Erythroblast (primary cell): Measurements from ENCODE around the gene WFDC1.

Experiments used
- DNase-seq, 2 experiments: peaks; one replicate each; lab custom pipeline; 2025; lab: John Stamatoyannopoulos, UW
- GATA1 ChIP-seq: IDR thresholded peaks from 2 replicates; pipeline ENCODE4 v1.6.1; 2011; ENCODE audit warnings: low read depth, mild to moderate bottlenecking, control low read depth, low read length, moderate library complexity
- POLR2A ChIP-seq: IDR thresholded peaks from 2 replicates; pipeline ENCODE4 v1.6.1; 2011; ENCODE audit warnings: mild to moderate bottlenecking, low read length

WFDC1 gene

GRCh38 chr16:84367297-84367680 lies 72.6 kb downstream of the WFDC1 start:
- TF ChIP-seq GATA1, result no peak
- DNase-seq, result no peak

GRCh38 chr16:84367750-84368307 lies 73.2 kb downstream of the WFDC1 start:
- no peak for DNase-seq
- TF ChIP-seq GATA1 (no peak), POLR2A (no peak)

GRCh38 chr16:84368308-84368996 lies 73.8 kb downstream of the WFDC1 start, which contains the start of gene ATP2C2:
Gene ATP2C2, plus strand, starts transcription at chr16:84368538. Its CDS starts 78 bp downstream, at chr16:84368616.
- no peak for DNase-seq
- TF ChIP-seq GATA1 (no peak), POLR2A (no peak)

- DNase-seq, result no peak
- TF ChIP-seq POLR2A (no peak), GATA1 (no peak)
These were observed 74.4 kb downstream of the WFDC1 start for GRCh38 chr16:84369105-84369504.

GRCh38 chr16:84369938-84370627 lies 75.4 kb downstream of the WFDC1 start:
- TF ChIP-seq POLR2A, result no peak
- no peak for TF ChIP-seq GATA1
- DNase-seq, result no peak

- TF ChIP-seq GATA1 (no peak), POLR2A (no peak)
- DNase-seq, result no peak
These were observed 76.3 kb downstream of the WFDC1 start for GRCh38 chr16:84370723-84371552.

- no peak for DNase-seq
- TF ChIP-seq GATA1, result no peak
- TF ChIP-seq POLR2A, result no peak
These were observed 76.8 kb downstream of the WFDC1 start for GRCh38 chr16:84371553-84371865.

- no peak for DNase-seq
- TF ChIP-seq POLR2A, result no peak
- TF ChIP-seq GATA1, result no peak
These were observed 79.3 kb downstream of the WFDC1 start for GRCh38 chr16:84373907-84374489.

GRCh38 chr16:84378099-84378498 lies 83.4 kb downstream of the WFDC1 start:
- no peak for DNase-seq
- TF ChIP-seq POLR2A (no peak), GATA1 (no peak)

GRCh38 chr16:84378567-84378966 lies 83.9 kb downstream of the WFDC1 start:
- DNase-seq, result no peak
- TF ChIP-seq POLR2A, result no peak
- TF ChIP-seq GATA1, result no peak

- no peak for DNase-seq
- TF ChIP-seq GATA1, result no peak
- no peak for TF ChIP-seq POLR2A
These were observed 84.5 kb downstream of the WFDC1 start for GRCh38 chr16:84379008-84379708.
